Astrocyte of the cerebellum (primary cell): ENCODE results near the gene INS.

Experiments used
- DNase-seq: peaks from one replicate; pipeline ENCODE4 v3.0.0-alpha.2; 2011; ENCODE audit warnings: low read depth
- H3K4me3 ChIP-seq: 2 replicates; pipeline ENCODE4 v1.5.1; 2011; ENCODE audit warnings: mild to moderate bottlenecking, low read depth, low read length, moderate library complexity
- CTCF ChIP-seq: IDR thresholded peaks from 2 replicates; pipeline ENCODE4 v1.5.1; 2012; ENCODE audit warnings: low read length, low read depth, moderate library complexity, mild to moderate bottlenecking; ENCODE audit errors: missing control alignments
- in situ Hi-C: cut with HindIII; loops from 2 replicates; pipeline ENCODE4 v1.10.0; 2017; ENCODE audit warnings: low sequenced_read_pairs

INS gene

GRCh38 chr11:2186669-2187279 lies 25.8 kb upstream of the INS start:
- in situ Hi-C loops, result no loop called here
- no peak overlapping the region for H3K4me3 ChIP-seq
- TF ChIP-seq CTCF, result peak; percentile 52
- DNase-seq, result no peak

DNA sequence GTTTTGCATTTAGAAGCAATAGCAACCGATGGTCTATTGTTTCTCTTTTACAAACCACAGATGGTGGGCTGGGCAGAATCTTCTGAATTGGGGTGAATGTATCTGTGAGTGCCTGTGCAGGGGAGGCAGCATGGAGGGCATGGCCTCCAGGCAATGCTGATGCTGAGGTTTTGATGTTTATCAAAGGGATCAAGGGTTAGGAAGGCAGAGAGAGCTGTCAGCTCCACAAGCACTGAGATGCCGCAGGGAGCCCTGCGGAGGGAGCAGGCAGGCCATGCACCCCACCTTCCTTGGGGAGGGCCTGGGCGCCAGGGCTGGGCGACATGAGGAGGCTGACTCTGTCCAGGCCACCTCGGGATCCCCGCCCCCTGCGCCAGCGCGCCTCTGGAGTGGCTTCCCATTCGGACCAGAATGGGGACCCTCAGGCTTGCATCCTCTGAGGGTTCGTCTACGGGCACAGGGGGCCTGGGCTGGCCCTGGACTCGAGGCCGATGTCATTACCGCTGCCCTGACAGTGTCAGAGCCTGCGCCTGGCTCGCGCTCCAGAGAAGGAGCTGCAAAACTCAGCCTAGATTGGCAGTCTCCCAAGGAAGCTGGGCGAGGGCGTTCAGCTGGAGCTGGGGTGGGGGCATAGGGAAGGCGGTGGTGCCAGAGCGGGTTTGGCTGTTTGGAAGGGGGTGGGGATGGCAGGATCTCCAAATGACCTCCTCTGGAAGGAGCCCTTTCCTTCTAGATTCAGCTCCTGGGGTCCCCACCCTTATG lies 24.5 kb upstream of the INS start:
- in situ Hi-C loops, result no loop called here
- TF ChIP-seq CTCF, result no peak
- no peak for DNase-seq
- H3K4me3 ChIP-seq, result no peak overlapping the region

DNA sequence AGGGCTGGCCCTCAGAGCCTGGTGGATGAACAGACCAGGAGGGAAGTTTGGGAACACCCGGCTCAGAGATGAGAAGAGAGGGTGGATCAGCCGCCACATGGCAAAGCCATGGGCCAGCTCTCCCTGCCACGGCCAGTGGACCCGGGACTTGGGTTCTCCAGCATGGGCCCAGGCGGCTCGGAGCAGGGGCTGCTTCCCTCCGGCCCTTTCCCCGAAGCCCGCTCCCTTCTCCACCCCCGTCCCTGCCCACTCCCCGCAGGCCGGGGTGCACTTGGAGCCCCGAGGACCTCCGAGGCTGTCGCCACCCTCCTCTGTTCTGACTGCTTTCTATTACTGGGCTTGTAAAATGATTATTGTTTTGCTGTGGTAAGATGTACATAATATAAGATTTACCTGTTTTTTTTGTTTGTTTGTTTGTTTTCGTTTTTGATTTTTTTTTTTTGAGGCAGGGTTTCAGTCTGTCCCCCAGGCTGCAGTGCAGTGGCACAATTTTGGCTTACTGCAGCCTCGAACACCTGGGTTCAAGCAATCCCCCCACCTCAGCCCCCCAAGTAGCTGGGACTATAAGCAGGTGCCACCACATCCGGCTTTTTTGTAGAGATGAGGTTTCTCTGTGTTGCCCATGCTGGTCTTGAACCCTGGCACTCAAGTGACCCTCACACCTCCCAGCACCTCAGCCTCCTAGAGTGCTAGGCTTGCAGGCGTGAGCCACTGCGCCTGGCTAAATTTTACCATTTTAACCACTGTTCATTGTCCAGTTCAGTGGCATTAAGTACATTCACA lies 21.9 kb upstream of the INS start:
- TF ChIP-seq CTCF, result no peak
- in situ Hi-C loops, result loop anchor here (5.0 kb wide), 3 partner anchors 34 to 229 kb away; no protein-coding TSS in a partner anchor
- no peak for DNase-seq
- no peak overlapping the region for H3K4me3 ChIP-seq

DNA sequence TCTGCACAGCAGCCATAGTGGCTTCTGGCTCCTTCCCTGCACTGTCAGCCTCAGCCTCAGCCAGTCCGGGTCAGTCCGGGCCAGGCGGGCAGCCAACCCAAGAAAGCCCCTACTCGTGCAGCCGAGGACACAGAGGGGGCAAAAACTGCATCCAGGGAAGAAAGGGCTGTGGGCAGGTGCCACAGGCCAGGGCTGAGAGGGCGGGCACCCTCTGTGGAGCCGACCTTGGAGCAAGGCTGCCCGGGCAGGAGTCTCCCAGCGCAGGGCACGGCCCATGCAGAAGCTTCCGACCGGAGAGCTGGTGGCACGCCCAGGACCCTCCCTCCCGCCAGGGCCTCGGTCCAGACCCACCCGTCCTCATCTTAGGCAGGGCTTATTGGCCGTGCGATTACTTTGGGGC lies 21.1 kb upstream of the INS start:
- in situ Hi-C loops, result loop anchor here (5.0 kb wide), 3 partner anchors 35 to 230 kb away; no protein-coding TSS in a partner anchor
- no peak for DNase-seq
- H3K4me3 ChIP-seq, result no peak overlapping the region
- no peak for TF ChIP-seq CTCF

DNA sequence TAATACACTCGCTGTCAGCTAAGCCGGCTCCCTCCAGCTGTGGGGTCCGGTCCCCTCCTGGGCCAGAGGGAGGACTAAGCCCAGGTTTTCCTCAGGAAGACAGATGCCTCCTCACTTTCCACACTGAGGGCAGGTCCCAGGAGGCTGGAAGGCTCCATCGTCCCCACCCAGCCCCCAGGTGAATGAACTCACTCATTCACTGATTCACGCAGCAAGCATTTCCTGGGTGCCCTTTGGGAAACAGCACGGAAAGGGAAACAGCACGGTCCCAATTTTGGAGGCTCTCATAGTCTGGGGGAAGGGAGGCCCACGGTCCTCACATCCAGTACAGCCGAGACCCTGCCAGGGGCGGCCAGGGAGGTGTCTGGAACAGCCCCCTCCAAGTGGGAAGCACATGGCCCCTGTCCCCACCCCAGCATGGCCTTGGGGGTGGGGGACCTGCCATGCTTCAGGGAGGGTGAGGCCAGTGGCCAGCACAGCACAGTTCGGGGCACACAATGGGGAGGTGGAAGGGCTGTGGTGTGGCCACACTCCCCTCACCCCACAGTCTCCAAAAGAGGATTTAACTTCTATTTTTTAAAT lies 19.9 kb upstream of the INS start:
- DNase-seq, result no peak
- H3K4me3 ChIP-seq, result no peak overlapping the region
- in situ Hi-C loops, result loop anchor here (5.0 kb wide), 3 partner anchors 36 to 231 kb away; no protein-coding TSS in a partner anchor
- no peak for TF ChIP-seq CTCF

- in situ Hi-C loops, result loop anchor here (5.0 kb wide), 3 partner anchors 37 to 232 kb away; no protein-coding TSS in a partner anchor
- TF ChIP-seq CTCF, result no peak
Observed at GRCh38 chr11:2180347-2180746, 19.3 kb upstream of the INS start.

More at GRCh38 chr11:2180347-2180746, 19.3 kb upstream of the INS start:
- no peak for DNase-seq
- no peak overlapping the region for H3K4me3 ChIP-seq
